SK-MEL-5 (cell line): ENCODE data around the gene SPTSSB. TPM values are rescaled to one million over a fixed set of nuclear protein-coding genes. Genes with fewer than 3 reads are reported as not detected.
A peak's percentile ranks its signal among the peaks of the same experiment; 100 is the strongest.

ENCODE experiments used
- DNase-seq: peaks from one replicate; pipeline ENCODE4 v3.0.0-alpha.2; 2016; ENCODE audit warnings: low read depth, low spot score
- in situ Hi-C: cut with HindIII; loops from 2 replicates; pipeline ENCODE4 v1.10.0; 2016; ENCODE audit warnings: low sequenced_read_pairs, high pct_unique_total_duplicates, low pct_unique_long_range_greater_than_20kb
- total RNA-seq: library from RNA; depleted of rRNA; stranded (reverse); fragments of >200 nt; shearing (Covaris generic); gene quantifications from 2 replicates; pipeline ENCODE4 v1.2.3, GENCODE V29; 2014; rRNA removed

SPTSSB gene
- total RNA-seq, 1 experiment from 2014 or later, result not detected

- in situ Hi-C loops, result no loop called here
- DNase-seq, result no peak
Observed at GRCh38 chr3:161317077-161317476, 54.2 kb downstream of the SPTSSB start.

DNA sequence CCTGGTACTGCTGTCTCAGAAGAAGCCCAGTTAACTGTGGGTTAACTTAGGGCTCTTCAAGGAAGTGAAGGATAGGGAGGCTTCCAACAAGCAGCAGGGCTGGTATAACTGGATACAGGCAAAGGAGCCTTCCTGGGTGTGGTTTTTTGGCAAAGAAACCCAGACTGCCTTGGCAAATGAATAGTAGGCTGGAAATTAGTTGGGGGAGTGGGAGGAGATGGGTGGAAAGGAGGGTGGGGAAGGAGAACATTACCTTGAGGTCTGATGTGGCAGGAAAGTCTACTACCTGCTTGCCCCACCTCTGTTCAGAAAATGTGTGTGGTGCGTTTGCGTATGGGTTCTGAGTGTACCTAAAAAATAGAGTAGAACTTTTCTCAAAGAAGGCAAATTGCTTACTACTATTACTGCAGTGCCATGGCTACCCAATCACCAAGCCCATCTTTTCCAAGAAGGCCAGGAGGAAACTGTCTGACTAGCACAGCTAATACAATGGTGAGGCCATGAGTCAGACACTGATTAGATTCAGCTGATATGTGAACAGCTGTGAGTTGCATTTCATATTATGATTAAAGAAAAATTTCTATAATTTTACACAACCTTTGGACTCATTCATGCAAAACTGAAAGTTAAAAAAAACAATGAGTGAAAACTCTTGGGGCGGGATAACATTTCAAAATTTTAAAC is 55.2 kb downstream of the SPTSSB start:
- DNase-seq, result no peak
- in situ Hi-C loops, result no loop called here

DNA sequence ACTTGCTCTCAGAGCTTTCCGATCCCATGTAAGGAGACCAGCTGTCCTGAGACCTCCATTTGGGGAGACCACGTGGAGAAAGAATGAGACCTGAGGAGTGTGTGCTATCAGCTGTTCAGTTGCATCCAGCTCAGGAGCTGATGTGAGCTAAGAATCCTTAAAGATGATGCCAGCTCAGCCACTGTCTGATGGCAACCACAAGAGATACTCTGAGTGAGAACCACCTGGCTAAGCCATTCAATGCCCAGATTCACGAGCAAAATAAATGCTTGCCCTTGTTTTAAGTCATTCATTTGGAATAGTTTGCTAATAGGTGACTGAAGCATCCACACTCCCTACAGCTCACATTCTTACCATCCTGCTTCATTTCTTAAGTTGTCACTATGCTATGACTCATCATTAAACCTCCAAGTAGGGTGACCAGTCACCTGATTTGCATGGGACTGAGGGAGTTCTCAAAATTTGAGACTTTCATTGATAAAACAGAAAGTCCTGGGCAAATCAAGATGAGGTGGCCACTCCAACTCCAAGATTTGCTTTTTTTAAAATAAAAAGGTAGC is 56.4 kb downstream of the SPTSSB start:
- no peak for DNase-seq
- in situ Hi-C loops, result no loop called here

GRCh38 chr3:161310649-161311423 is 60.5 kb downstream of the SPTSSB start:
- in situ Hi-C loops, result no loop called here
- no peak for DNase-seq

DNA sequence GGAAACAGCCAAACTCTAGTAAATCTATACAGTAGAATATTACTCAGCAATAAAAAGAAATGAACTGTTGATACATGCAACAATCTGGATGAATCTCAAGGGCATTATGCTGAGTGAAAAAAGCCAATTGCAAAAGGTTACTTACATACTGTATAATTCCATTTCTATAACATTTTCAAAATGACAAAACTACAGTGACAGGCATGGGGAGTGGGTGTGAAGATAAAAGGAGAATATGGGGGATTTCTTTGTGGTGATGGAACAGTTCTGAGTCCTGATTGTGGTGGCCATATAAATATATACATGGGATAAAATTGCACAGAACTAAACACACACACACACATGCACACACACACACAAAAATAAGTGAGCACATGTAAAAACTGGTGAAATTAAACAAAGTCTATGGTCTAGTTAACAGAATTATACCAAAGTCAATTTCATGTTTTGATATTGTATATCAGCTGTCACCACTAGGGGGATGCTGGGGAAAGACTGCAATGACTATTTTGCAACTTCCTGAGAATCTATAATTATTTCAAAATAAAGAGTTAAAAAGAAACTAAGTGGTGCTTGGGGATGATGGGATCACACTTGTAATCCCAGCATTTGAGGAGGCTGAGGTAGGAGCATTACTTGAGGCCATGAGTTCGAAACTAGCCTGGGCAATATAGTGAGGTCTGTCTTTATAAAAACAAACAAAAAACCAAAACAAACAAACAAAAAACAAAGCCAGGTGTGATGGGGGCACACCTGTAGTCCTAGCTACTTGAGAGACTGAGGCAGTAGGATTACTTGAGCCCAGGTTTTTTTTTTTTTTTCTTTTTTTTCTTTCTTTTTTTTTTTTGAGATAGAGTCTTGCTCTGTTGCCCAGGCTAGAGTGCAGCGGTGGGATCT is 66.0 kb downstream of the SPTSSB start:
- in situ Hi-C loops, result no loop called here
- peak; percentile 32 for DNase-seq

GRCh38 chr3:161296814-161297213 is 74.5 kb downstream of the SPTSSB start:
- in situ Hi-C loops, result no loop called here
- no peak for DNase-seq

- peak; percentile 11 for DNase-seq
- in situ Hi-C loops, result no loop called here
Observed at GRCh38 chr3:161295325-161295724, 76.0 kb downstream of the SPTSSB start.

Other genes starting within 250 kb of the SPTSSB start
- gene NMD3, start 150.2 kb downstream of the SPTSSB start, total RNA-seq, result 52.2 and 62.9 TPM in 2 replicates
- gene OTOL1, start 125.3 kb upstream of the SPTSSB start, total RNA-seq, result 0.16 and 0.32 TPM in 2 replicates